ENCODE results near the gene CRYBA2. TPM values are rescaled to one million over a fixed set of nuclear protein-coding genes. Genes with fewer than 3 reads are reported as not detected.

The CRYBA2 gene
- polyA plus RNA-seq, 2 donors, result 0.47 to 0.49 TPM

DNA sequence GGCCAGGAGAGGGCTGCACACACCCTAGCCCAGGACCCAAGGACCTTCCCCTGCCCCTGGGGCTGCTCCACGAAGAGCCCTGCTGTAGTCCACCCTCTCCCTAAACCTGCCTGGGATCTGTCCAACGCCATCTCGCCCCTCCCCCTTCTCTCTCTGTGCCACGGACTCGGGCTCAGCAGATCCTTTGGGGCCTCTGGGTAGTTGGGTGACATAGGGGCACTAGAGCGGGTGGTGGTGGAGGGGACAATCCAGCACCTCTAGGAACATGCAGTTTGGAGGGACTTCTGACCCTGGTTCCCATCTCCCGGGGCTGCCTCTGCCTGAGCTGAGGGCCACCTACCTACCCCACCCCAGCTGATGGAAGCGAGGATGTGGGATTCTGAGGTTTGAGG, 7.3 kb upstream of the CRYBA2 start:
- Histone ChIP-seq H3K27me3 (ENCODE audit: control insufficient read depth in 1 of 2, insufficient read depth in 2 of 2, low read length in 2 of 2) (peaks cover 0 to 7% of the 10 kb centered on the region in 2 donors), H3K9me3 (ENCODE audit: control insufficient read depth in 2 of 2, insufficient read depth in 1 of 2, low read depth in 1 of 2, low read length in 1 of 2) (no peaks in the 10 kb centered on the region), H3K36me3 (ENCODE audit: control insufficient read depth in 2 of 2, insufficient read depth in 2 of 2, low read length in 1 of 2) (no peaks in the 10 kb centered on the region), H3K4me3 (ENCODE audit: low read depth in 1 of 2, low read length in 2 of 2) (peak overlapping the region; percentile 46 to 50), H3K4me1 (ENCODE audit: control insufficient read depth in 2 of 2, insufficient read depth in 2 of 2, low read length in 1 of 2) (peaks cover 6 to 20% of the 10 kb centered on the region in 2 donors), H3K27ac (ENCODE audit: low read depth in 2 of 2, low read length in 1 of 2) (peak overlapping the region in 1 of 2 donors; percentile 74)
- 20 to 35% methylated on average over 8 of the region's 8 CpGs for WGBS, 2 donors

DNA sequence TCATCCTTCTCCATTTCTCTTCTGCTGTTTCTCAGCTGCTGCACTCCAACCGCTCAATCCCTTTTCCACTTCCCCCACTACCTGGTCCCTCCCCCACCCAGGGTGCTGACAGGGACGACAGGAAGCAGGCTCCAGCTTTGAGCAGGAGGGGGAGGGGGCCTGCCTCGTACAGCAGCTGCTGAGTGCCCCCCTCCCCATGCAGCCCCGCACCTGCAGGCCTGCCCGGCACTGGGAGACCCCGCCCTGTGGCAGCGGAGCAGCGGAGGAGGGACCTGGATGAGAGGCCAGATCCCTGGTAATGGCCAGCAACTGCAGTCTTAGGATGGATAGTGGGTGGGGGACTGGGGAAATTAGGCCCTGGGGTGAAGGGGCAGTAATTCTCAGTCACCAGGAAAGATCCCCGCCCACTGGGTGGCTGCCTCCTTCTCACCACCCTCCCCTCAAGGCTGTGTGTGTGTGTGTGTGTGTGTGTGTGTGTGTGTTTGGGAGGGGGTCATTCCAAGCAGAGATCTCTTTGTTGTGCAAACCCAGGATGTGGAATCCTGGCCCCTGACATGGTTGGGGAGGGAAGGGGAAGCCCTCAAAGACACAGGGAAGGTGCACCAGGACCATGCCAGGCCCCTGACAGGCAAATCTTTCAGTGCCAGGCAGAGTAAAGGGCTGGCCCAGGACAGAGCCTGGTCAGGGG, 6.8 kb upstream of the CRYBA2 start:
- 25 to 29% methylated on average over 9 of the region's 9 CpGs for WGBS, 2 donors
- Histone ChIP-seq H3K4me1 (ENCODE audit: control insufficient read depth in 2 of 2, insufficient read depth in 2 of 2, low read length in 1 of 2) (peaks cover 6 to 20% of the 10 kb centered on the region in 2 donors), H3K27me3 (ENCODE audit: control insufficient read depth in 1 of 2, insufficient read depth in 2 of 2, low read length in 2 of 2) (peaks cover 0 to 9% of the 10 kb centered on the region in 2 donors), H3K4me3 (ENCODE audit: low read depth in 1 of 2, low read length in 2 of 2) (peak overlapping the region in 1 of 2 donors; percentile 46), H3K27ac (ENCODE audit: low read depth in 2 of 2, low read length in 1 of 2) (peak overlapping the region in 1 of 2 donors; percentile 74), H3K9me3 (ENCODE audit: control insufficient read depth in 2 of 2, insufficient read depth in 1 of 2, low read depth in 1 of 2, low read length in 1 of 2) (no peaks in the 10 kb centered on the region), H3K36me3 (ENCODE audit: control insufficient read depth in 2 of 2, insufficient read depth in 2 of 2, low read length in 1 of 2) (no peaks in the 10 kb centered on the region)

DNA sequence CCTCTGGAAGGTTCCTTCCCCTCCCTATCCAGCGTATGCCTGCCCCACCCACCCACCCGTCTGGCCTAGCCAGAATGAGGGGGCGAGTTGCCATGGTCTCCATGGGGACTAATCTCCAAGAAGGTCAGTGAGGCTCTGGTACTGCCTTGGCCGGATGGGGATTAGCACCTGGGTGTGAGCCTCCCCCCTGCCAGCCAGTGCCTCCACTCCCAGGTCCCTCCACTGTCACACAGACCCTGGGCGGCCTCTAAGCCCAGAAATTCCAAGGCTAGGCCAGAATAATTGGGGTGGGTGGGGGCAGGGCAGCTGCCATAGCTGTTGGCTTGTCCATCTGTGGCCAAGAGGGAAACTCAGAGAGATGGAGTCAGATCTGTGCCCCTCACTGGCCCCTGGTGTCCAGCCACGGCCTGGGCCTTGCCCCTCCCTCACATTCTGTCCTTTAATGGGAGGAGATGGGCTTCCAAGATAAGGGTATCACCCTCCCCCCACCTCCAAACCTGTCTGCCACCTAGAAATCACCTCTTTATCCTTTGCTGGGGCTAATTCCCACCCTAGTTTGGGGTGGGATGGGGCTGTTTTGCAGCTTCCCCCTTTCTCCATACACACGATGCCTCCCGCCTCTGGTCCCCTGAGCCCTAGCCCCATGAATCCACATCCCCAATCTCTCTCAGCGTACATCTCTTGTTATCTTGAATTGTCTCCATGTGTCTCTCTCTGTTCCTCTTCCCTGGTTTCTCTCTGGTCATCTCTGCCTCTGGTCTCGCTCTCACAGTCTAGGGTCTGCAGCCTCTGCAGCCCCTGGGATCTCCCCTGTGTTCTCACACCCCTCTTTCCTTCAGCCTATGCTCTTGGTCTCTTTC, 6.0 kb upstream of the CRYBA2 start:
- peak overlapping the region; percentile 13 to 74 for H3K27ac ChIP-seq (ENCODE audit: low read depth in 2 of 2, low read length in 1 of 2)
- H3K27me3 ChIP-seq (ENCODE audit: control insufficient read depth in 1 of 2, insufficient read depth in 2 of 2, low read length in 2 of 2), result peaks cover 0 to 12% of the 10 kb centered on the region in 2 donors
- WGBS, 2 donors, result 46 to 55% methylated on average over 10 of the region's 10 CpGs
- no peak overlapping the region for H3K4me3 ChIP-seq (ENCODE audit: low read depth in 1 of 2, low read length in 2 of 2)
- H3K9me3 ChIP-seq (ENCODE audit: control insufficient read depth in 2 of 2, insufficient read depth in 1 of 2, low read depth in 1 of 2, low read length in 1 of 2), result no peaks in the 10 kb centered on the region
- H3K4me1 ChIP-seq (ENCODE audit: control insufficient read depth in 2 of 2, insufficient read depth in 2 of 2, low read length in 1 of 2), result peaks cover 6 to 20% of the 10 kb centered on the region in 2 donors
- H3K36me3 ChIP-seq (ENCODE audit: control insufficient read depth in 2 of 2, insufficient read depth in 2 of 2, low read length in 1 of 2), result no peaks in the 10 kb centered on the region

DNA sequence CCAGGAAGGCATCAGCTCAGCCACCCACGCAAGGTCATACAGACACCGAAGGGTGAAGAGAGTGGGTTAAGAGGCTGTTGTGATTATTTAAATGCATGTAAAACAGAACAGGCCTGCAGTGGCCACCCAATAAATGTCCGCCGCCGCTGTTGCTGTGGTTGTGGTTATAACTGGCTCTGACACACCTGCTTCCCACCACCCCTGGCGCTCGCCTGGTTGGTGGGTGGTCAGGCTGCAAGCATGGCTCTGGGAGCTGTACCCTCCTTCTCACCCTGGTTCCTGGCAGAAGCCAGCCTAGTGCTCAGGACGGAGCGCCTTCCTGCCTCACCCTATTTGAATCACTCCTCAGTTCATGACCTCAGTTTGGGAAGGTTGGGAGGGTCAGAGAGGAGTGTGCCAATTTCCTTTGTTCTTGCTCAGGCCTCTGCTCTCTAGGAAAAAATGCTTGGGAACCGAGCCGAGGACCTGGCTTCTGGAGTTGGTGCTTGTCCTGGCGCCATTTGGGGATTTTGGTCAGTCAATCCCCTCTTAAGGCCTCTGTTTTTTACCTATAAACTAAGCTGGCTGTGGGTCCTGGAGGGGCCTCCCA, 5.3 kb upstream of the CRYBA2 start:
- Histone ChIP-seq H3K27me3 (ENCODE audit: control insufficient read depth in 1 of 2, insufficient read depth in 2 of 2, low read length in 2 of 2) (peaks cover 0 to 12% of the 10 kb centered on the region in 2 donors), H3K4me3 (ENCODE audit: low read depth in 1 of 2, low read length in 2 of 2) (no peak overlapping the region), H3K4me1 (ENCODE audit: control insufficient read depth in 2 of 2, insufficient read depth in 2 of 2, low read length in 1 of 2) (peaks cover 6 to 22% of the 10 kb centered on the region in 2 donors), H3K27ac (ENCODE audit: low read depth in 2 of 2, low read length in 1 of 2) (peak overlapping the region; percentile 29 to 72), H3K9me3 (ENCODE audit: control insufficient read depth in 2 of 2, insufficient read depth in 1 of 2, low read depth in 1 of 2, low read length in 1 of 2) (no peaks in the 10 kb centered on the region), H3K36me3 (ENCODE audit: control insufficient read depth in 2 of 2, insufficient read depth in 2 of 2, low read length in 1 of 2) (no peaks in the 10 kb centered on the region)
- WGBS, 2 donors, result 48 to 59% methylated on average over 12 of the region's 12 CpGs

DNA sequence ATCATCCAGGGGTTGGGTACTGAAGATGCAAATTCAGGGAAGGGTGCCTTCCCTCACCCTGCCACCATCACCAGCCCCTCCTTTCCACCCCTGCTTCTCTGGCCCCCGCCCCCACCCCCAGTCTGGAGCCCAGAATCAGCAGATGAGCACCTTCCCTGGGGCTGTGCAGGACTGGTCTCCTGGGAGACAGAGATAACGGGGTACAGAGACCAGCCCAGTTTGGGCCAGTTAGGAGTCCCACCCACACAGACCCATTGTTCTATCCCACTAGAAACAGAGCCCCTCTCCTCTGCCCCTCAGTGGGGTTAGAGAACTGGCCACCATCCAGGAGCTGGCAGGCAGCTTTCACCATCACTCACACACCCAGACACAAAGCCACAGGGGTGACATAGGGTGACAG, 4.5 kb upstream of the CRYBA2 start:
- Histone ChIP-seq H3K9me3 (ENCODE audit: control insufficient read depth in 2 of 2, insufficient read depth in 1 of 2, low read depth in 1 of 2, low read length in 1 of 2) (no peaks in the 10 kb centered on the region), H3K36me3 (ENCODE audit: control insufficient read depth in 2 of 2, insufficient read depth in 2 of 2, low read length in 1 of 2) (no peaks in the 10 kb centered on the region), H3K27ac (ENCODE audit: low read depth in 2 of 2, low read length in 1 of 2) (peak overlapping the region in 1 of 2 donors; percentile 36), H3K4me1 (ENCODE audit: control insufficient read depth in 2 of 2, insufficient read depth in 2 of 2, low read length in 1 of 2) (peaks cover 8 to 24% of the 10 kb centered on the region in 2 donors), H3K4me3 (ENCODE audit: low read depth in 1 of 2, low read length in 2 of 2) (no peak overlapping the region), H3K27me3 (ENCODE audit: control insufficient read depth in 1 of 2, insufficient read depth in 2 of 2, low read length in 2 of 2) (peaks cover 0 to 18% of the 10 kb centered on the region in 2 donors)
- WGBS, 2 donors, result 32 to 39% methylated on average over 2 of the region's 2 CpGs

DNA sequence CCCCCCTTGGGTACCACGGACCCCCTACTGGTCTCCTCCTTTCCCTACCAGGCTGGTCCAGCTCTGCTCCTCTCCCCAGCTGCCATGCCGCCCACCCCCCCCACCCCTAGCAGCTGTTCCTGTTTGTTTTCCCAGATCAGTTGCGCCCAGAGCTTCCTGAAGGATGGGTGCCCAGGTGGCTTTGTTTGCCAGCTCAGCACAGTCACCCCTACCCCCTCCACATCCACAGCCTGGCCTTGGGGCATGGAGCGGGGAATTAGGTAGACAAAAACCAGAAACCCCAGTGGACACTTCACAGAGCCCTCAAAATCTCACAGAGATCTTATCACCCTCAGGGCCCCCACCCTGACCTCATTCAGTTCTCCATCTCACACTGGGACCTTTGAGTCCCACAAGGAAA, 3.7 kb upstream of the CRYBA2 start:
- Histone ChIP-seq H3K36me3 (ENCODE audit: control insufficient read depth in 2 of 2, insufficient read depth in 2 of 2, low read length in 1 of 2) (no peaks in the 10 kb centered on the region), H3K9me3 (ENCODE audit: control insufficient read depth in 2 of 2, insufficient read depth in 1 of 2, low read depth in 1 of 2, low read length in 1 of 2) (no peaks in the 10 kb centered on the region), H3K27me3 (ENCODE audit: control insufficient read depth in 1 of 2, insufficient read depth in 2 of 2, low read length in 2 of 2) (peaks cover 0 to 26% of the 10 kb centered on the region in 2 donors), H3K4me3 (ENCODE audit: low read depth in 1 of 2, low read length in 2 of 2) (no peak overlapping the region), H3K27ac (ENCODE audit: low read depth in 2 of 2, low read length in 1 of 2) (peak overlapping the region in 1 of 2 donors; percentile 36), H3K4me1 (ENCODE audit: control insufficient read depth in 2 of 2, insufficient read depth in 2 of 2, low read length in 1 of 2) (peaks cover 7 to 18% of the 10 kb centered on the region in 2 donors)
- 38 to 43% methylated on average over 3 to 4 of the region's 4 CpGs for WGBS, 2 donors

DNA sequence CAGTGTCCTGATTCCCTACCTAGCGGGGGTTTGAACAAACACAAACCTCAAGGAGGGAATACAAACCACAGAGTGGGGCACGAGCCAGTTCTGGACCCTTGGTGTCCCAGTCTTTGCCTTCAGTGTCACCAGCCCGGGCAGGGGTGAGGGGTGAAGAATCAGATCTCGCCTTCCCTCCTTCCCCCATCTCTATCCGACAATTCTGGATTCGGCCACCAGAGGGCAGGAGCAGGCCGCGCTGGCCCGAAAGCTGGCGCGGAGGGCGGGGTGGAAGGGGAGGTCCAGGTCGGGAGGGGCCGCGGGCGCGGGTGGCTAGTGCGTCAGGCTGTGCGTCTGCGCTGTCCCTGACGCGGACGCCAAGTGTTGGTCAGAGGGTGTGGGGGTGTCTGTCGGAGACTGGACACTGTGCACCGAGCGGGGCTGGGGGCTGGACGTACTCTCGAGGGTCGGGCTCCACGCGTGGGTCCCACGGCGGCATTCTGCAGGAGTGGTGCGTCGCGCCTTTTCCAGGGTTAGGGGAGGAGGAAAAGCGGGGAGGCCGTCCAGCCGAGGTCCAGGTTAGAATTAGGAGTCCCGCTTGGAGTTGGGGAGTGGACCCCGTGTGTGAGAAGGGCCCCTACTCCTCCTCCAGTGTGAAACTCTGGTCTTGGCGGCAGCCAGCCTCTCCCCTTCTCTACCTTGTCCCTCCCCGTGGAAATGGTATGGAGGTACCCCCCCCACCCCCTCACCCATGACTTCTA, 2.9 kb upstream of the CRYBA2 start:
- peaks cover 0 to 31% of the 10 kb centered on the region in 2 donors for H3K27me3 ChIP-seq (ENCODE audit: control insufficient read depth in 1 of 2, insufficient read depth in 2 of 2, low read length in 2 of 2)
- WGBS, 2 donors, result 4 to 5% methylated on average over 43 of the region's 43 CpGs
- no peaks in the 10 kb centered on the region for H3K36me3 ChIP-seq (ENCODE audit: control insufficient read depth in 2 of 2, insufficient read depth in 2 of 2, low read length in 1 of 2)
- no peaks in the 10 kb centered on the region for H3K9me3 ChIP-seq (ENCODE audit: control insufficient read depth in 2 of 2, insufficient read depth in 1 of 2, low read depth in 1 of 2, low read length in 1 of 2)
- peak overlapping the region in 1 of 2 donors; percentile 53 for H3K27ac ChIP-seq (ENCODE audit: low read depth in 2 of 2, low read length in 1 of 2)
- peaks cover 7 to 18% of the 10 kb centered on the region in 2 donors for H3K4me1 ChIP-seq (ENCODE audit: control insufficient read depth in 2 of 2, insufficient read depth in 2 of 2, low read length in 1 of 2)
- H3K4me3 ChIP-seq (ENCODE audit: low read depth in 1 of 2, low read length in 2 of 2), result peak overlapping the region; percentile 17

DNA sequence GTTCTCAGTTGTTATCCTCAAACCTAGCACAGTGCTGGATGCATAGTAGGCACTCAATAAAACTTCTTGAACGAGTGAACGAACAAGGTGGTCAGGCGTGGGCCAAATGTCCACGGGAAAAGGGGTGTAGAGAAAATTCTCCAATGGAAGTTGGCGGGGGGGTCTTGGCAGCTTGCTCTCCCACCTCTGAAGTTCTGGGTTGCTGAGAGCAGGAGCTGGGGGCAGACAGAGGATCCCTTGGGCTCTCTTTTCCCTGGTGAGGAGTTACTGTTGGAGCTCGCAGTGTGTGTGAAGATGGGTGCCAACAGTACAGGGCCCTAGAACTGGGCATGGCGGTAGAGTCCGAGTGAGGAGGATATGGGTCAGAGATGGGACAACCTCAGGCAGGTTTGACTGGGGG, 2.3 kb upstream of the CRYBA2 start:
- no peaks in the 10 kb centered on the region for H3K36me3 ChIP-seq (ENCODE audit: control insufficient read depth in 2 of 2, insufficient read depth in 2 of 2, low read length in 1 of 2)
- H3K27me3 ChIP-seq (ENCODE audit: control insufficient read depth in 1 of 2, insufficient read depth in 2 of 2, low read length in 2 of 2), result peaks cover 3 to 31% of the 10 kb centered on the region in 2 donors
- H3K4me3 ChIP-seq (ENCODE audit: low read depth in 1 of 2, low read length in 2 of 2), result no peak overlapping the region
- no peak overlapping the region for H3K27ac ChIP-seq (ENCODE audit: low read depth in 2 of 2, low read length in 1 of 2)
- 20 to 22% methylated on average over 8 of the region's 8 CpGs for WGBS, 2 donors
- peaks cover 7 to 18% of the 10 kb centered on the region in 2 donors for H3K4me1 ChIP-seq (ENCODE audit: control insufficient read depth in 2 of 2, insufficient read depth in 2 of 2, low read length in 1 of 2)
- H3K9me3 ChIP-seq (ENCODE audit: control insufficient read depth in 2 of 2, insufficient read depth in 1 of 2, low read depth in 1 of 2, low read length in 1 of 2), result no peaks in the 10 kb centered on the region

Data from esophagus (tissue), 2 donors.